HG03520 (cell line): ENCODE measurements around the gene RNF25.

Experiments
- ATAC-seq: cut with Tn5 transposase; IDR thresholded peaks from one replicate; pipeline ENCODE4 v1.9.1; 2021; ENCODE audit warnings: mild to moderate bottlenecking, moderate library complexity; ENCODE audit not compliant: unreplicated experiment

RNF25 gene

GRCh38 chr2:218627939-218628338 is 43.9 kb downstream of the RNF25 start:
- no peak for ATAC-seq

GRCh38 chr2:218626369-218626768 is 45.4 kb downstream of the RNF25 start:
- ATAC-seq = no peak

- ATAC-seq = no peak
Measured at GRCh38 chr2:218623366-218623705, 48.5 kb downstream of the RNF25 start.

- ATAC-seq = no peak
Measured at GRCh38 chr2:218622606-218623365, 49.0 kb downstream of the RNF25 start.

GRCh38 chr2:218621007-218621406 is 50.8 kb downstream of the RNF25 start:
- ATAC-seq = no peak

GRCh38 chr2:218618102-218618860 is 53.5 kb downstream of the RNF25 start:
- ATAC-seq = no peak

- no peak for ATAC-seq
Measured at GRCh38 chr2:218615868-218616315, 55.9 kb downstream of the RNF25 start.
